Astrocyte of the hippocampus (primary cell): ENCODE data around the gene EEF1A1.

Source experiments
- DNase-seq: peaks from one replicate; pipeline ENCODE4 v3.0.0; 2011; ENCODE audit warnings: low read depth, low spot score

Gene EEF1A1

GRCh38 chr6:73538116-73538779, 17.4 kb upstream of the EEF1A1 start:
- DNase-seq, result no peak

DNA sequence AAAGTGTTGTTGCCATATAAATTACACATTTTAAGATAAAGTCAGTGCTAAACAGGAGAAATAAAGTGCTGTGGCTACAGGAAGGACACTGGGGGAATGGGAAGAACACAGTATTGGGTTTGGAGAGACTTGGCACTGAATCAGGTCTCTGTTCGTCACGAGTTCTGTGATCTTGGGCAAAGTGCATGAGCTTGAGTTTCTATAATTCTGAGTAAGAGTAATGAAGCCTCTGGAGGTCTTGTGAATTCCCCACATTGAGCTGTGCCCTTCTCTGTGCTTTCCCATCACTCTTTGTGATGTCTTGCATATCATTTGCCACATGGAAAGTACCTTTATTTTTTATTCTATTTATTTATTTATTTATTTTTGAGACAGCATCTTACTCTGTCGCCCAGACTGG, 16.8 kb upstream of the EEF1A1 start:
- DNase-seq, result no peak

DNA sequence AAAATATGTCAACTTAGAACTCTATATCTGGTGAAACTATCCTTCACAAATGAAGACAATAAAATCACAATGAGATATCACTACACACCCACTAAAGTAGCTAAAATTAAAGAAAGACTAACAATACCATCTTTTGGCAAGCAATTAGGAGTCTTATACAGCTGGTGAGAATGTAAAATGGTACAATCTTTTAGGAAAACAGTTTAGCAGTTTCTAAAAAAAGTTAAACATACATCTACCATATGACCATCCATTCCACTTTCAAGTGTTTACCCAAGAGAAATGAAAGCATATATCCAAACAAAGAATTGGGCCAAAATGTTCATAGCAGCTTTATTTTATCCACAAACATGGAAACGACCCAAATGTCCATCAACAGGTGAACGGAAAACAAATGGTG, 13.8 kb upstream of the EEF1A1 start:
- no peak for DNase-seq

- DNase-seq, result no peak
These were observed 11.5 kb upstream of the EEF1A1 start for GRCh38 chr6:73532293-73532692.

DNA sequence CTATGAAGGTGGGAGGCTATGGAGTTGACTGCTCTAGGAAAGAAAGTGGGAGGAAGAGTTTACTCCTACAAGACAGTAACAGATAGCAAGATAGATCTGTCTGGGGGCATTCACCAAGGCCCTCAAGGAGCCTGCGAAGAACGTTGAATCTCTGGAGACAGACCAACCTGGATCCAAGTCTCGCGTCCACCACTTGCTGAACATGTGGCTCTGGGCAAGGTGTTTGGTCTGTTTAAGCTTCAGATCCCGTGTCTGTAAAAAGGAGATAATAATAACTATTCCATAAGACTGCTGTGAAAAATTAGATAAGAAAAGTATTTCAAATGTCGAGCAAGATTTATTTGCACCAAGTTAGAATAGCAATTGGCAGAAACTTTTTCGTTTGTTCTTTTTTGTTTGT, 8.1 kb upstream of the EEF1A1 start:
- DNase-seq, result no peak

DNA sequence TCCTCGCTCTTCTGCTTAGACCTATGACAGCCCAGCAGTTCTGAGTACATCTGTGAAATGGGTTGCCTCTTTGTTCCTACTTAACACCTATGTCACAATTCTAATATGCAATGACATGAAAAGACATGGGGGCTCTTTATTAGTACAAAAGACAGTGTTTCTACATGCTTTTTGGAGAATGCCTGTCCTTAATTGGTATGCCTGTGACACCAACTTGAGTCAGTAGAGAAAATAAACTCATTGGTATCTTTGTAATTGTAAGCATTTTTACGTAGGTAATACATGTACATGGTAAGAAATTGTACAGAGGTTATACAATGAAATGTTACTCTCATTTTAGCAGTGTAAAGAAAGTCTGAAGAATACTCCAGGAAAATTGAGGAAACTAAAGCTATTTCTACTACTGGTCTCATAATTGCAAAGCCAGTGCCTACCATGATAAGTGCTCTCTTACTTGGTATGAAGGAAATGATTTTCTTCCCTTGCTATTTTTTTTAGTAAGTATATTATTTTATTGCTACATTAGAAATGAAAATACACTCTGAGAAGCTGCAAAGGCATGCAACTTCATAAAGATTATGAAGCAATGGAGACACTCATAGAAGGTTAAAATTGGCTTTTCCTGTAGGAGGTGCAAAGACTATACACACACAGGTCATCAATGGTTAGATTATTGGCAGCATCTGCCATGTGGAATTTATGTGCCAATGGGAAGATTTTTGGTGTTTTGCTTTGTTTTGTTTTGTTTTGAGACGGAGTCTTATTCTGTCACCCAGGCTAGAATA, 4.9 kb upstream of the EEF1A1 start:
- DNase-seq, result no peak

DNA sequence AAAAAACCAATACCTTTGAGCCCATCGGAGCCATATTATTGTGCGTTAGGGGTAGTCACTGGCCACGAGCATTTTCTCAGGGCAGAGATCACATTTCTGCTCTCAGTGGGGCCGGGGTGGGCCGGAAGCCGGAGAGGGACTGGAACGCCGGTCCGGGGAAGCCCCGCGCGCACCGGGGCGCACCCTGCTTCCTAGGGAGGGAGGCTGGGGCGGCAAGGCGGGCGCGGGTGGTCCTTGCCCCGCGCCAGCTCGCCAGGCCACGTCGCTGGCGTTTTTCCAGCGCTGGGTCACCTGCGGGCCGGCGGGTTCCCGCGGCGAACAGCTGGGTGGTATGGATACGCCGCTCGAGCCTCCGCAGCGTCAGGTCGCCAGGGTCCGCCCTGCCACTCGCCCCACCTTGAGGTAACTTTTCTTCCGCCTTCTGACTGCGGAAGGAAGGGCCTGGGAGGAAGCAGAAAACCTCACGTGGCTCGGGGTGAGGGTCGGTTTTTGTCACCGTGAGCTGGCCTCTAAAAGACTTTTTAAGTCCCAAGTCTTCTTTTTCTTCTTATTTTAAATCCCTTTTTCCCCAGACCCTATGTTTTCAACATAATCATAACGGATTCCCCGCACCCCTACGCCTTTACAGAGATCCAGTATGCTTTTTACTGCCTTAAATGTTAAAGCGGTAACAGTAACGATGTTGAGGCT, 2.7 kb upstream of the EEF1A1 start:
- DNase-seq, result peak; percentile 58

DNA sequence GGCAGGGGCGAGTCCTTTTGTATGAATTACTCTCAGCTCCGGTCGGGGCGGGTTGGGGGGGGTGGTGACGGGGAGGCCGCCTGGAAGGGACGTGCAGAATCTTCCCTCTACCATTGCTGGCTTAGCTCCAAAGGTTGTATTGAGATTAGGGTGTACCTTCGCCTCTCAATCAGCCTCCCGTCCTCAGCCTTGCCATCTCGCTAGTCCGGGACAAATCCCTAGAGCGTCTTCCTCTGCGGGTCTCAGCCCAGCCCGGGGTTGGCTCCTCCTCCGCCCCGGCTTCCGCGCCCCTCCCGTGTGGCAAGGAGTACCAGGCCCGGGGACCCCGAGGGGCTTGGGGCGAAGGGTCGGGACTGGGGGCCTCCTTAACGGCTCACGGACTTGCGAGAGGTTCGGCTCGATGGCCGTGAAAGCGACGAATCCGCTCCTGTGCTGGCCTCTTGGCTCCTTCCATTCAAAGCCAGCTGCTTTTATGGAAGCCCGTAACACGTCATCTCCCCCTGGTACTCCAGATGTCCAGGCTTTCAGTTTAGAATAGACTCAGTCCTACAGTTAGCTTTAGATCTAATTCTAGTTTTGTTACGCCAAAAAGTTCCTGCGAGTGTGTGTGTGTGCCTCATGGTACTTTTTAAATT, 636 bp upstream of the EEF1A1 start:
- DNase-seq, result no peak

GRCh38 chr6:73519926-73520687, 725 bp downstream of the EEF1A1 start:
- DNase-seq, result peak; percentile 87

DNA sequence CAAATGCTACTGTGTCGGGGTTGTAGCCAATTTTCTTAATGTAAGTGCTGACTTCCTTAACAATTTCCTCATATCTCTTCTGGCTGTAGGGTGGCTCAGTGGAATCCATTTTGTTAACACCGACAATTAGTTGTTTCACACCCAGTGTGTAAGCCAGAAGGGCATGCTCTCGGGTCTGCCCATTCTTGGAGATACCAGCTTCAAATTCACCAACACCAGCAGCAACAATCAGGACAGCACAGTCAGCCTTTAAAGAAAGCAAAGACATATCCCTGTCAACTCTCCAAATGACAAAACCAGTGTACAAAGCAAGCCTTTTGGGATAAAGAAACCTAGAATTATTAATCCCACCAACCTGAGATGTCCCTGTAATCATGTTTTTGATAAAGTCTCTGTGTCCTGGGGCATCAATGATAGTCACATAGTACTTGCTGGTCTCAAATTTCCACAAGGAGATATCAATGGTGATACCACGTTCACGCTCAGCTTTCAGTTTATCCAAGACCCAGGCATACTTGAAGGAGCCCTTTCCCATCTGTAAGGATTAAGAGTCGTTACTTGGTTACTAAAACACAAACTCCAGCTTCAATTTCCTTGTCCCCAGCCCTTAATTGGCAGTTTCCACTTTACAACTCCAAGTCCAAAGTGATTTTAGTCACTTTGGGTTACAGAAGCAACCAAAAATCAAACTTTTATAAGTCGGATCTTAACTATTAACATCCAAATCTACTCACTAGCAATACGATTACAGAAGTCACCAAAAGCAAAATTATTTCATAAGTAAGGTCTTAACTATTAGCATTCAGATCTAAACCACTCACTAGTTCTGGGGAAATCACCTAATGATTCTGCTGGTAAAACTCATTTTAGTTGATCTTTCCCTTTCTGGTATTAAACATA, 1.6 kb downstream of the EEF1A1 start:
- peak; percentile 17 for DNase-seq

DNA sequence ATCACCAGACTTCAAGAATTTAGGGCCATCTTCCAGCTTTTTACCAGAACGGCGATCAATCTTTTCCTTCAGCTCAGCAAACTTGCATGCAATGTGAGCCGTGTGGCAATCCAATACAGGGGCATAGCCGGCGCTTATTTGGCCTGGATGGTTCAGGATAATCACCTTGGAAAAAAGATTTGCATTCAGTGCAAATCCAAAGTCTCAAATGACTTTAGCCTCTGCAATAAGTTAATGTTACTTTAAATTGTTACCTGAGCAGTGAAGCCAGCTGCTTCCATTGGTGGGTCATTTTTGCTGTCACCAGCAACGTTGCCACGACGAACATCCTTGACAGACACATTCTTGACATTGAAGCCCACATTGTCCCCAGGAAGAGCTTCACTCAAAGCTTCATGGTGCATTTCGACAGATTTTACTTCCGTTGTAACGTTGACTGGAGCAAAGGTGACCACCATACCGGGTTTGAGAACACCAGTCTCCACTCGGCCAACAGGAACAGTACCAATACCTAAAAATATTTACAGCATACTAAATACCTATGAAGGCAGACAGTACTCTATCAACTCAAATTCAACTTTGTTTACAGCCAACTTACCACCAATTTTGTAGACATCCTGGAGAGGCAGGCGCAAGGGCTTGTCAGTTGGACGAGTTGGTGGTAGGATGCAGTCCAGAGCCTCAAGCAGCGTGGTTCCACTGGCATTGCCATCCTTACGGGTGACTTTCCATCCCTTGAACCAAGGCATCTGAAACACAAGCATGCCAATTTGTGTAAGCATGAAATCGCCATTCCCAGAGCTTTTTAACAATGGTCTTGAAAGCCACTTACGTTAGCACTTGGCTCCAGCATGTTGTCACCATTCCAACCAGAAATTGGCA, 2.5 kb downstream of the EEF1A1 start:
- peak; percentile 39 for DNase-seq

DNA sequence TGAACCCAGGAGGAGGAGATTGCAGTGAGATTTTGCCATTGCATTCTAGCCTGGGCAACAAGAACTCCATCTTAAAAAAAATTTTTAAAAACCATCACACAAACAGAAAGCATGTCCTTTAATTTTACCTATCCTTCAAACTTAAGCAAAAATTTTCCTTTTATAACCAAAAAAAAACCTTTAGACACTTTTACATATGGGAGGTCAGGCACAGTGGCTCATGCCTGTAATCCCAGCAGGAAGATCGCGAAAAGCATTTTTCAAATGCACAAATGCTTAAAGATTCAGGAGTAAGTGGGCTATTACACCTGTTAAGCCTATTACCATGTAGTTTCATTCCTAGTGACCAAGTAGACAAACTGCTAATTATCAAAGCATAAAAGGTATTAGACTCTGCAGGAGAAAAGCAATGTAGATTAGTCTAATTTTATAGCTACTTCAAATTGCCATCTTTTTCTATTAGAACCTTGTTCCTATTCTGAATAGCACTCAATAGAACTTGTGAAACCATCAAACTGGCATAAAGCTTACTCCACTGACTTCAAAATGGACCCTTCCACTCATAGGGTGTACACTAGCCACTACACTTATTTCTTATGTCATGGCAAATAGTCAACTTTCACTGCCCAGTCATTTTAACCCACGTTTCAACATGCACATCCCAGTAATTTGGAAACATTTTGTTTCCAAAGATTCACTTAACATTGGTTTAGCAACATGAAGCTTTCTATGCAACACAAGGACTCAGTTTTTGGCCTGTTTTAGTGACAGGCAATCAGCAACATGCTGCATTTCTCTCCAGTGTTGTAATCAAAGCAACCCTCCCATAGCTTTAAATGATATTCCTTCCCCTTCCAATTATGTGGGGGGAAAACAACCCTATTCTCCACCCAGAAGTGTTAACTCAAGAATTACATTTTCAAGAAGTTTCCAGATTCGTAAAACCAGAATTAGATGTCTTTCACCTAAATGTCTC, 4.0 kb downstream of the EEF1A1 start:
- DNase-seq, result peak; percentile 11

DNA sequence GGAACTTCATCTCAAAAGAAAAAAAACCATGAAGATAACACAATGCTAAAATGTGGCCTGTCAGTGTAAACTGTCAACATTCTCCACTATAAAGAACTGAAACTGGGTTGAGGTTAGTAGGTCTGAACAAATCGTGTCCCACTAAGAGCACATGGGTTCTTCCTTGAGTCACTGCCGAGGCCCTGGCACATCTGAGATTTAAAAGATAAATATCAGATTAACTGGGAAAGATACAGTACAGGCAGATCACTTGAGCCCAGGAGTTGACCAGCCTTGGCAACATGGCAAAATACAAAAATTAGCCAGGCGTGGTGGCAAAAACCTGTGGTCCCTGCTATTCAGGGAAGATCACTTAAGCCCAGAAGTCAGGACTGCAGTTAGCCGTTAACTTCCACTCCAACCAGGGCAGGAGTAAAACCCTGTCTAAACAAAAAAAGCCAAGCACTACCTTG, 5.6 kb downstream of the EEF1A1 start:
- no peak for DNase-seq

DNA sequence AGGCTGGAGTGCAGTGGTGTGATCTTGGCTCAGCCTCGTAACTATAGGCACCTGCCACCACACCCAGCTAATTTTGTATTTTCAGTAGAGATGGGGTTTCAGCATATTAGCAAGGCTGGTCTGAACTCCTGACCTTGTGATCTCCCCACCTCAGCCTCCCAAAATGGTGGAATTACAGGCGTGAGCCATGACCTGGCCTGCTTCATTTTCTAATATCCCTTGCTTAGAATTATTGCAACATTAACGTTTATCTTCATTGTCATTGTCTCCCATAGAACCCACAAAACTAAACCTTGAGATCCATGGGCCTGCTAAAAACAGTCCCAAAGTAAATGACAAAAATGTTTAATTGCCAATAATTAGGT, 6.1 kb downstream of the EEF1A1 start:
- no peak for DNase-seq

DNA sequence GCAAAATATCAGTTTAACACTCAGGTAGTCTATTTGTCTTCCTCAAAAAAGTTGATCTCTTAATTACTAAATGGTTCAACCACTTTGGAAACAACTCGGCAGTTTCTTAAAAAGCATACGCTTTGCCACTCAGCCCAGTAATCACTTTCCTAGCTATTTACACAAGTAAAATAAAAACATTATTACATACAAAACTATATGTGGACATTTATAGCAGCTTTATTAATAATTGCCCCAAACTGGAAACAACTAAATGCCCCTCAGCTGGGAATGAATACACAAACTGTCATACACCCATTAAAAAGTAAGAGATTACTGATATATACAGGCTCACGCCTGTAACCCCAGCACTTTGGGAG, 7.4 kb downstream of the EEF1A1 start:
- peak; percentile 13 for DNase-seq

DNA sequence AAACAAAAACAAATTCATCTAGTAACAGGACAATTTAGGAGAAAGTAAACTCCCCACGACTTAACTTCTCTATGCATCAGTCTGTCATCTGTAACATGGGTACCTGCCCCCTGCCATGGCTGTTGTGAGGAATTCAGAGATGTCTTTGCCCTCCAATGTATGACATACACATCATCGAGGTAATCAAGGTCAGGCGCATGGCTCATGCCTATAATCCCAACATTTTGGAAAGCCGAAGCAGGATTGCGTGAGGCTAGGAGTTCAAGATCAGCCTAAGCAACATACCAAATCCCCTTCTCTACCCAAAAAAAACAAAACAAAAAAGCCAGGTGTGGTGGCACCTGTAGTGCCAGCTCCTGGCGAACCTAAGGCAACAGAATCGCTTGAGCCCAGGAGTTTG, 9.0 kb downstream of the EEF1A1 start:
- no peak for DNase-seq

GRCh38 chr6:73509851-73510250, 11.0 kb downstream of the EEF1A1 start:
- no peak for DNase-seq

DNA sequence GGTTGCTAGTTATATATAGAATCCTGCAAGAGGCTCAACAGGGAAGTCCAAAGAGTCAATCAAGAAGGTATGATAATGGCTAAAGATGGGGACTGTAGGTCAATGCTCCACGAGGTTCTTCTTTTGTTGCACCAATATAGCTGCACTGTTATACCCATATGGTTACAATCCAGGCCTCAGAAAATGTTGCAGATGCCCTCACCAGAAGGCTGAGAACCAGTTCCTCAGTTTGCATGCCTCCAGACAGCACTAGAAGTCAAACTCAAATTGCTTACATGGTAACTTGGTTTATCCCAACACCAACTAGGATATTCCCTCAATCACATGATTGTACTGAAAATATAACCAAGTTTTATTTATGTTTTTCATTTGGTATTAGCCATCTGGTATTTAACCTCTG, 12.1 kb downstream of the EEF1A1 start:
- DNase-seq, result no peak
